OCI-LY3 (cell line): ENCODE data around the gene TENM4.

Experiments
- H2AFZ ChIP-seq: fragments of 200-600, 300-600 bp; shearing (Covaris generic); 2 replicates; pipeline ENCODE4 v1.6.0; 2014; ENCODE audit warnings: antibody characterized with exemption, low read depth, low read length
- H3K27ac ChIP-seq: fragments of 200-600, 300-600 bp; sonication (generic); 2 replicates; pipeline ENCODE4 v1.5.1; 2014; ENCODE audit warnings: mild to moderate bottlenecking, low read length, moderate library complexity, mixed read lengths
- H3K27me3 ChIP-seq: fragments of 200-600, 300-600 bp; sonication (generic); 2 replicates; pipeline ENCODE4 v1.6.1; 2014; ENCODE audit warnings: low read depth, low read length, mixed read lengths
- H3K36me3 ChIP-seq: fragments of 200-600, 300-600 bp; sonication (generic); replicated peaks from 2 replicates; pipeline ENCODE3; 2014; ENCODE audit warnings: low read depth, low read length, mixed read lengths
- H3K4me1 ChIP-seq: fragments of 300-600, 200-600 bp; sonication (generic); 2 replicates; pipeline ENCODE4 v1.6.1; 2014; ENCODE audit warnings: low read length, mixed read lengths
- H3K4me2 ChIP-seq: fragments of 200-600, 300-600 bp; sonication (generic); 2 replicates; pipeline ENCODE4 v1.6.1; 2014; ENCODE audit warnings: low read length, mixed read lengths
- H3K4me3 ChIP-seq: fragments of 300-600, 200-600 bp; sonication (generic); 2 replicates; pipeline ENCODE4 v1.5.1; 2014; ENCODE audit warnings: antibody characterized with exemption, mild to moderate bottlenecking, low read length, moderate library complexity
- H3K79me2 ChIP-seq: fragments of 300-600, 200-600 bp; shearing (Covaris generic); 2 replicates; pipeline ENCODE4 v1.6.1; 2014; ENCODE audit warnings: mild to moderate bottlenecking, low read length, mixed read lengths
- H3K9ac ChIP-seq: fragments of 300-600, 200-600 bp; shearing (Covaris generic); 2 replicates; pipeline ENCODE4 v1.6.0; 2014; ENCODE audit warnings: mild to moderate bottlenecking, low read length, moderate library complexity
- H3K9me3 ChIP-seq: fragments of 200-600, 300-600 bp; shearing (Covaris generic); 2 replicates; pipeline ENCODE4 v1.6.1; 2014; ENCODE audit warnings: low read length, mixed read lengths; ENCODE audit not compliant: insufficient read depth
- H4K20me1 ChIP-seq: fragments of 200-600, 300-600 bp; sonication (generic); 2 replicates; pipeline ENCODE4 v1.6.1; 2016; ENCODE audit warnings: low read length, mixed read lengths; ENCODE audit not compliant: insufficient read depth
- EZH2phosphoT487 ChIP-seq: fragments of 200-600 bp; shearing (Covaris generic); IDR thresholded peaks from 2 replicates; pipeline ENCODE4 v1.6.1; 2018; ENCODE audit warnings: antibody characterized with exemption, mixed run types, low read depth
- TF ChIP-seq, protein P1 (sequence below): fragments of 200-600, 300-600 bp; sonication (generic); IDR thresholded peaks from 2 replicates; pipeline ENCODE4 v1.5.1; 2014; ENCODE audit warnings: antibody characterized with exemption, low read length, low read depth

TENM4 gene

DNA sequence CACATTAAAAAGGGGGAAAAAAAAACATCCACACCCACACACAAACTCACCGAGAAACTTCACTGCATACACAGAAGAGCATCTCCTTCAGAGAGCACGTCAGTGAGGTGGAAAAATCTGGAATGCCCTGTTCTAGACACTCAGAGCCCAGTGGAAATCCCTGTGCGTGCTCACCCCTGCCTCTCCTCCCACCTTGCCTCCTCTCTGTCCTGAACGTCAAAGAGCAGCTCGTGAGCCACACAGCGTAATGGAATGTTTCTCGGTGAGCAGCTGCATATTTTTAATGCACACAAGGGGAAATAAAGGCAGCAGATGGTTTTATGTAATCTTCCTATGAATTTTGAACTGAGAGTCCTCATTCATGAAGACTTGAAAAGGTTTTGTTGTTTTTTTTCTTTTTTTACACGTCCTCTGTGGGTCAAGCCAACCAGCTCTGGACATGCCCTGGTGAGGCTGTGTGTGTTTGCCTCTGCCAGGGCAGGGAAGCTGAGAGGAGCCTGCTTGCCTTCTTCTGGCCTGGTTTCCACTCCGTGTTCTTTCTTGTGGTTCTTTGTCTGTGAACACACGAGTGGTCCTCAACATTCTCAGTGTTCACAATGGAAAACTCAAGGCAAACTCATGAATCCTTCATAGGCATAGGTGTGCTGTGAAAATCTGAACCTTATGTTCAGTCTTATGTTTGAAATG lies 219.2 kb downstream of the TENM4 start:
- H2AFZ ChIP-seq = no peak overlapping the region
- H3K9me3 ChIP-seq = no peaks in the 10 kb centered on the region
- no peak overlapping the region for H3K4me2 ChIP-seq
- H4K20me1 ChIP-seq = peaks cover 3% of the 10 kb centered on the region; the same call in 1 of the 2 replicates
- H3K4me3 ChIP-seq = no peak overlapping the region
- no peaks in the 10 kb centered on the region for H3K4me1 ChIP-seq
- H3K9ac ChIP-seq = no peak overlapping the region
- no peaks in the 10 kb centered on the region for H3K79me2 ChIP-seq
- no peaks in the 10 kb centered on the region for H3K36me3 ChIP-seq
- no peak overlapping the region for H3K27ac ChIP-seq
- TF ChIP-seq, protein P1, sequence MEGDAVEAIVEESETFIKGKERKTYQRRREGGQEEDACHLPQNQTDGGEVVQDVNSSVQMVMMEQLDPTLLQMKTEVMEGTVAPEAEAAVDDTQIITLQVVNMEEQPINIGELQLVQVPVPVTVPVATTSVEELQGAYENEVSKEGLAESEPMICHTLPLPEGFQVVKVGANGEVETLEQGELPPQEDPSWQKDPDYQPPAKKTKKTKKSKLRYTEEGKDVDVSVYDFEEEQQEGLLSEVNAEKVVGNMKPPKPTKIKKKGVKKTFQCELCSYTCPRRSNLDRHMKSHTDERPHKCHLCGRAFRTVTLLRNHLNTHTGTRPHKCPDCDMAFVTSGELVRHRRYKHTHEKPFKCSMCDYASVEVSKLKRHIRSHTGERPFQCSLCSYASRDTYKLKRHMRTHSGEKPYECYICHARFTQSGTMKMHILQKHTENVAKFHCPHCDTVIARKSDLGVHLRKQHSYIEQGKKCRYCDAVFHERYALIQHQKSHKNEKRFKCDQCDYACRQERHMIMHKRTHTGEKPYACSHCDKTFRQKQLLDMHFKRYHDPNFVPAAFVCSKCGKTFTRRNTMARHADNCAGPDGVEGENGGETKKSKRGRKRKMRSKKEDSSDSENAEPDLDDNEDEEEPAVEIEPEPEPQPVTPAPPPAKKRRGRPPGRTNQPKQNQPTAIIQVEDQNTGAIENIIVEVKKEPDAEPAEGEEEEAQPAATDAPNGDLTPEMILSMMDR = no peak
- TF ChIP-seq EZH2phosphoT487 = no peak
- no peaks in the 10 kb centered on the region for H3K27me3 ChIP-seq

DNA sequence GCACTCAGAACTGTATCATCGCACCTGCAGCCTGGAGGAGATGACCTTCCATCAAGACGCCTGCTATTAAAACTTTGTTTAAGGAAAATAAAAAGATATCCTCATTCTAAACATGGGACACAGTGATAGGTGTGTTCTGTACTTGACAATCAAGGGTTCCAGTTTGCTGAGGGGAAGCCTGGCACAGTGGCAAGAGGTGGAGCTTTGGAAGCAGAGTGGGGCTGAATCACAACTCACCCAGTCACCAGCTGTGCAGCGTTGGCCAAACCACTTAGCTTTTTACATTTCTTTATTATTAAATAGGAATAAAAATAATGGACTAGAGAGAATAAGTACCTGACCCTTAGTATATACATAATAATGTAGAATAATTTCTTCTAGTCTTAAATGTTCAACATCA lies 220.7 kb downstream of the TENM4 start:
- Histone ChIP-seq H3K4me1 (no peaks in the 10 kb centered on the region), H3K36me3 (no peaks in the 10 kb centered on the region), H3K4me2 (no peak overlapping the region), H4K20me1 (no peaks in the 10 kb centered on the region; the same call in 1 of the 2 replicates), H3K9me3 (no peaks in the 10 kb centered on the region), H3K9ac (no peak overlapping the region), H2AFZ (no peak overlapping the region), H3K27ac (no peak overlapping the region), H3K4me3 (no peak overlapping the region), H3K79me2 (no peaks in the 10 kb centered on the region), H3K27me3 (no peaks in the 10 kb centered on the region)
- TF ChIP-seq EZH2phosphoT487 = no peak
- TF ChIP-seq, protein P1 = no peak

DNA sequence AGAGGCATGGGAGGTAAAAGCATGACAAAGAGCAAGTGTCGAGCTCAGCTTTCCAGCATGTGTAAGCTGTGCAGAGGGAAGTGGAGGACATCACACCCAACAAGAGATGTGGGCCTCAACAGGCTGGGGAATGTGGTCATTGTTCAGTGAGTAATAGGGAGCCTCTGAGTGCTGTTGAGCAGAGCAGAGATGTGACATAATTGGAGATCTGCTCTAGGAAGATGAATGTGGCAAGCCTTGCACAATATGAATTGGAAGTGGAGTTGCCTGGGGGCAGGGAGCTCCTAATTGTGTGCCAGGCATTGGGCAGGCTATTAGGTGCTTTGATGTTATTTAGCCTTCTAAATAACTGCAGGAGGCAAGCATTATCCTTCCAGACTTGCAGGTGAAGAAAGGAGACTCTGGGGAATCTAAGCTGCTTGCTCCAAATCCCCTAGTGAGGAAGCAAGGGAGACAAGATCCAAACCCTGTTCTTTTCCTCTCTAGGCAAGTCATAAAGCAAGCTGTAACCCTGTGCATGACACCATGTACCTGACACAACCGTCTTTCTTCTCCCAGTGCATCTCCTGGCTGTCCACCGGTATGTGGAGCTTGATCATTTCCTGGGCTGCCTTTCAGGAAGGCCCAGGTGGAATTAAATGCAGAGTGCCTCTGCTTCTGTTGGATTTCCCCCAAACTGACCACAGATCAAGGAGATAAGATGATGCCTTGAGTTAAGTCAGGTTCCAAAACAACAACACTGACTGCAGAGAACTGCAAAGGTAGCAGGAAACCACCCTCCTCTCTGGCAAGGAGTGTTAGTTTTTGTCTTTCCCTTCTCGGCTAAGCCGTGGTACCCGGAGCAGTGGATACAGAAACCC lies 221.4 kb downstream of the TENM4 start:
- Histone ChIP-seq H3K4me3 (no peak overlapping the region), H4K20me1 (no peaks in the 10 kb centered on the region; the same call in 1 of the 2 replicates), H3K27ac (no peak overlapping the region), H2AFZ (no peak overlapping the region), H3K79me2 (no peaks in the 10 kb centered on the region), H3K4me1 (no peaks in the 10 kb centered on the region), H3K36me3 (peaks cover 2% of the 10 kb centered on the region), H3K9me3 (no peaks in the 10 kb centered on the region), H3K4me2 (no peak overlapping the region), H3K9ac (no peak overlapping the region), H3K27me3 (no peaks in the 10 kb centered on the region)
- no peak for TF ChIP-seq EZH2phosphoT487
- TF ChIP-seq, protein P1 = no peak

DNA sequence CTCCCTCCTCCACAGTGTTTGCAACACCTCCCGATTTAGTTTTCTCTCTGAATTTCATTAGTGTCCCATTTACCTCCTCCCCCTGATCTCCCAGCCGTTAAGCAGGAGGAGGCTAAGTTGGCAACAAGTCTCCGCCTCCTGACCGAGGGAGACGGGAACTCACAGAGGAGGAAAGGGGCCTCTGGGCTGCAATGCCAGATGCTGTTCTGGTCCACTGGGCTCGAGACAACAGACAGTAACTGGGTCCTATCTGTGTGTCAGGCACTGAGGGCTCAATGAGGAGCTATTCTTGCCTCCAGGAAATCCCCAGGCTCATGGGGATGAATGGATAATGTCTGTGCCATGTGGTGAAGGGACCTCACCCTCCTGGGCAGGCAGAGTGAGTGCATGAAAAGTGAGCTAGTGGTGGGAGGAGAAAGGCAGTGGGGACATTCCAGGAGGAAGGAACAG lies 228.1 kb downstream of the TENM4 start:
- Histone ChIP-seq H3K27ac (no peak overlapping the region), H3K4me1 (peaks cover 7% of the 10 kb centered on the region)

More for the DNA sequence above, 228.1 kb downstream of the TENM4 start:
- 0 out of 2 replicates have a peak, but pooled peaks cover 2% of the 10 kb centered on the region for H4K20me1 ChIP-seq
- H3K9ac ChIP-seq = no peak overlapping the region
- no peak overlapping the region for H2AFZ ChIP-seq
- no peaks in the 10 kb centered on the region for H3K9me3 ChIP-seq
- H3K79me2 ChIP-seq = no peaks in the 10 kb centered on the region
- TF ChIP-seq EZH2phosphoT487 = no peak
- TF ChIP-seq, protein P1 = no peak
- no peak overlapping the region for H3K4me3 ChIP-seq
- no peaks in the 10 kb centered on the region for H3K27me3 ChIP-seq
- no peak overlapping the region for H3K4me2 ChIP-seq
- H3K36me3 ChIP-seq = peaks cover 2% of the 10 kb centered on the region
